Prostate gland (tissue), 2 donors: Measurements from ENCODE around the gene TET2. TPM values are rescaled to one million over a fixed set of nuclear protein-coding genes. Genes with fewer than 3 reads are reported as not detected.

Experiments used
- DNase-seq: peaks from one replicate; pipeline ENCODE4 v3.0.0-alpha.2; 2019; ENCODE audit warnings: low spot score
- H3K27ac ChIP-seq, 2 donors: fragments of 200-600 bp; sonication (generic); 2 replicates each; pipeline ENCODE4 v1.5.1; 2017 to 2019
- H3K27me3 ChIP-seq: fragments of 200-600 bp; sonication (generic); replicated peaks from 2 replicates; pipeline ENCODE4 v1.5.1; 2019; ENCODE audit not compliant: insufficient read depth
- H3K36me3 ChIP-seq, 2 donors: fragments of 200-600 bp; sonication (generic); 1 replicate in 1 of 2; 2 replicates in 1 of 2; pipeline versions ENCODE4 v1.5.1 to v1.8.1; 2017 to 2019
- H3K4me1 ChIP-seq: fragments of 200-600 bp; sonication (generic); replicated peaks from 2 replicates; pipeline ENCODE4 v1.5.1; 2019
- H3K4me3 ChIP-seq, 2 donors: fragments of 200-600 bp; sonication (generic); 2 replicates each; pipeline ENCODE4 v1.5.1; 2017 to 2019
- H3K9me3 ChIP-seq: fragments of 200-600 bp; sonication (generic); 2 replicates; pipeline ENCODE4 v1.5.1; 2017
- POLR2A ChIP-seq: fragments of 450-650 bp; IDR thresholded peaks from one replicate; pipeline ENCODE4 v1.6.1; 2016; ENCODE audit warnings: antibody characterized with exemption, mild to moderate bottlenecking
- POLR2AphosphoS5 ChIP-seq: sonication (generic); formaldehyde crosslinking; IDR thresholded peaks from one replicate; pipeline ENCODE4 v1.6.1; 2017; ENCODE audit warnings: antibody characterized with exemption
- WGBS: methylation state at CpG from one replicate; pipeline ENCODE4 v1.1.5; 2018; 5-methylcytosine and 5-hydroxymethylcytosine counted together
- intact Hi-C: fragments of 100-400 bp; cut with DNase I; formaldehyde crosslinking; loops from one replicate; pipeline ENCODE4 v1.14.2; 2022
- total RNA-seq, 2 donors: library from RNA; depleted of rRNA; stranded (reverse); fragments of >200 nt; gene quantifications; one replicate each; pipeline ENCODE4 v1.1.0, GENCODE V29; 2016
- TF ChIP-seq, protein P1 (sequence below), 4 experiments: fragments of 200-600 bp in 2 of 4; fragments of 450-650 bp in 2 of 4; sonication (generic) in 2 of 4; IDR thresholded peaks; 1 replicate in 3 of 4; 2 replicates in 1 of 4; pipeline ENCODE4 v1.5.1; 2016 to 2019; ENCODE audit warnings: antibody characterized with exemption in 4 of 4, mild to moderate bottlenecking in 2 of 4, moderate library complexity in 2 of 4

Gene TET2
- 10 to 100 TPM; 19.8 to 20.6 TPM for total RNA-seq

DNA sequence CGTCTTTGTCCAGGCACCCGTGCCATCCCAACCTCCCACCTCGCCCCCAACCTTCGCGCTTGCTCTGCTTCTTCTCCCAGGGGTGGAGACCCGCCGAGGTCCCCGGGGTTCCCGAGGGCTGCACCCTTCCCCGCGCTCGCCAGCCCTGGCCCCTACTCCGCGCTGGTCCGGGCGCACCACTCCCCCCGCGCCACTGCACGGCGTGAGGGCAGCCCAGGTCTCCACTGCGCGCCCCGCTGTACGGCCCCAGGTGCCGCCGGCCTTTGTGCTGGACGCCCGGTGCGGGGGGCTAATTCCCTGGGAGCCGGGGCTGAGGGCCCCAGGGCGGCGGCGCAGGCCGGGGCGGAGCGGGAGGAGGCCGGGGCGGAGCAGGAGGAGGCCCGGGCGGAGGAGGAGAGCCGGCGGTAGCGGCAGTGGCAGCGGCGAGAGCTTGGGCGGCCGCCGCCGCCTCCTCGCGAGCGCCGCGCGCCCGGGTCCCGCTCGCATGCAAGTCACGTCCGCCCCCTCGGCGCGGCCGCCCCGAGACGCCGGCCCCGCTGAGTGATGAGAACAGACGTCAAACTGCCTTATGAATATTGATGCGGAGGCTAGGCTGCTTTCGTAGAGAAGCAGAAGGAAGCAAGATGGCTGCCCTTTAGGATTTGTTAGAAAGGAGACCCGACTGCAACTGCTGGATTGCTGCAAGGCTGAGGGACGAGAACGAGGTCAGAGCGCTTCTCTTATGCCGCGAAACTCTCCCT is at the start of gene TET2:
Gene TET2 (plus strand): TSS at position 601 of the 740 bp plus-strand sequence. CDS start 87,067 bp downstream, outside the sequence.
- under 1% methylated on average over 68 of the region's 77 CpGs for WGBS
- Histone ChIP-seq H3K27ac (peak within 1 kb of the TSS; percentile 85 to 88), H3K27me3 (no peaks in the 10 kb centered on the region), H3K4me3 (peak within 1 kb of the TSS; percentile 76 to 82), H3K9me3 (no peaks in the 10 kb centered on the region), H3K4me1 (no peaks in the 10 kb centered on the region), H3K36me3 (no peaks in the 10 kb centered on the region)
- TF ChIP-seq POLR2AphosphoS5 (peak; percentile 54), POLR2A (peak; percentile 88)
- TF ChIP-seq, protein P1, sequence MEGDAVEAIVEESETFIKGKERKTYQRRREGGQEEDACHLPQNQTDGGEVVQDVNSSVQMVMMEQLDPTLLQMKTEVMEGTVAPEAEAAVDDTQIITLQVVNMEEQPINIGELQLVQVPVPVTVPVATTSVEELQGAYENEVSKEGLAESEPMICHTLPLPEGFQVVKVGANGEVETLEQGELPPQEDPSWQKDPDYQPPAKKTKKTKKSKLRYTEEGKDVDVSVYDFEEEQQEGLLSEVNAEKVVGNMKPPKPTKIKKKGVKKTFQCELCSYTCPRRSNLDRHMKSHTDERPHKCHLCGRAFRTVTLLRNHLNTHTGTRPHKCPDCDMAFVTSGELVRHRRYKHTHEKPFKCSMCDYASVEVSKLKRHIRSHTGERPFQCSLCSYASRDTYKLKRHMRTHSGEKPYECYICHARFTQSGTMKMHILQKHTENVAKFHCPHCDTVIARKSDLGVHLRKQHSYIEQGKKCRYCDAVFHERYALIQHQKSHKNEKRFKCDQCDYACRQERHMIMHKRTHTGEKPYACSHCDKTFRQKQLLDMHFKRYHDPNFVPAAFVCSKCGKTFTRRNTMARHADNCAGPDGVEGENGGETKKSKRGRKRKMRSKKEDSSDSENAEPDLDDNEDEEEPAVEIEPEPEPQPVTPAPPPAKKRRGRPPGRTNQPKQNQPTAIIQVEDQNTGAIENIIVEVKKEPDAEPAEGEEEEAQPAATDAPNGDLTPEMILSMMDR (IDR thresholded peaks at IDR 0.05), result no peak
- peak; percentile 79 for DNase-seq
- intact Hi-C loops, result loop anchor here (5.0 to 10.0 kb wide), 2 partner anchors 46 to 558 kb away; partner anchors contain the start of genes GSTCD and INTS12

DNA sequence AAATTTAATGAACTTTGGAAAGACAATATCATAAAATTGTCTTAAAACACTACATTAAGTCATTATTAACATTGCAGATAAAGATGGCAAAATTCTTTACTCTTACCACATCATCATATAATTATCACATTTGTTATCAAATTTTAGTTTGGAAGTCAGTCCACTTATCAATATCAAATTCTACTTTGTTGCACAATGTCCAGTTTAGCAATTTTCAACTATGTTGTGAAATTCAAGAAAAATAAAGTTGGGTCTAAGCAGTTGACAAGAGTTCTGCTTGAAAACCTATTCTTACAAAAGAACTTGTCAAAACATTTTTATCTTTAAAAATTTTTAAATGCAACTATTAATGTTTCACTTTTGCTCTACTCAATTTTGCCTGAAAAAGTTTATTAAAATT is 44.7 kb upstream of the TET2 start:
- no peaks in the 10 kb centered on the region for H3K4me1 ChIP-seq
- H3K4me3 ChIP-seq, result no peak overlapping the region
- intact Hi-C loops, result no loop called here
- H3K27ac ChIP-seq, result no peak overlapping the region
- H3K27me3 ChIP-seq, result no peaks in the 10 kb centered on the region
- DNase-seq, result no peak
- H3K9me3 ChIP-seq, result no peaks in the 10 kb centered on the region
- H3K36me3 ChIP-seq, result no peaks in the 10 kb centered on the region
- no peak for TF ChIP-seq POLR2A
- TF ChIP-seq POLR2AphosphoS5, result no peak
- TF ChIP-seq, protein P1 (IDR thresholded peaks at IDR 0.05), result no peak

DNA sequence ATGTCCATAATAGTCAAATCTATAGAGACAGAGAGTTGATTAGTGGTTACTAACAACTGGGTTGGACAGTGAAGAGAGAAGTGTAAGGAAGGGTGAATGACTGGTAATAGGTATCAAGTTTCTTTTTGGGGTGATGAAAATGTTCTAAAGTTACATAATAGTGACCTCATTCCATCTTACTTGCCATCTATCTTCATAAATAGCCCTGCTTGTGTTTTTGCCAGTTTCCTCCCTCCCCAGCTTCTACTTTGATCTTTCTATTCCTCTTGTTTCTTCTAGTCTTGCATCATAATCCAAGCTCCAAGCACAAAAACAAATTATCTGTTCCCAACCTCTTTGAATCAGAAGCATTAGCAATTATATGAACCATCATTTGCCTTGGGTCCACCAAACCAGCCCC is 40.2 kb upstream of the TET2 start:
- H3K9me3 ChIP-seq, result no peaks in the 10 kb centered on the region
- TF ChIP-seq, protein P1 (IDR thresholded peaks at IDR 0.05), result no peak
- no peak for TF ChIP-seq POLR2A
- TF ChIP-seq POLR2AphosphoS5, result no peak
- no peaks in the 10 kb centered on the region for H3K4me1 ChIP-seq
- no peaks in the 10 kb centered on the region for H3K27me3 ChIP-seq
- no peak for DNase-seq
- H3K4me3 ChIP-seq, result no peak overlapping the region
- no peaks in the 10 kb centered on the region for H3K36me3 ChIP-seq
- no peak overlapping the region for H3K27ac ChIP-seq
- intact Hi-C loops, result no loop called here

DNA sequence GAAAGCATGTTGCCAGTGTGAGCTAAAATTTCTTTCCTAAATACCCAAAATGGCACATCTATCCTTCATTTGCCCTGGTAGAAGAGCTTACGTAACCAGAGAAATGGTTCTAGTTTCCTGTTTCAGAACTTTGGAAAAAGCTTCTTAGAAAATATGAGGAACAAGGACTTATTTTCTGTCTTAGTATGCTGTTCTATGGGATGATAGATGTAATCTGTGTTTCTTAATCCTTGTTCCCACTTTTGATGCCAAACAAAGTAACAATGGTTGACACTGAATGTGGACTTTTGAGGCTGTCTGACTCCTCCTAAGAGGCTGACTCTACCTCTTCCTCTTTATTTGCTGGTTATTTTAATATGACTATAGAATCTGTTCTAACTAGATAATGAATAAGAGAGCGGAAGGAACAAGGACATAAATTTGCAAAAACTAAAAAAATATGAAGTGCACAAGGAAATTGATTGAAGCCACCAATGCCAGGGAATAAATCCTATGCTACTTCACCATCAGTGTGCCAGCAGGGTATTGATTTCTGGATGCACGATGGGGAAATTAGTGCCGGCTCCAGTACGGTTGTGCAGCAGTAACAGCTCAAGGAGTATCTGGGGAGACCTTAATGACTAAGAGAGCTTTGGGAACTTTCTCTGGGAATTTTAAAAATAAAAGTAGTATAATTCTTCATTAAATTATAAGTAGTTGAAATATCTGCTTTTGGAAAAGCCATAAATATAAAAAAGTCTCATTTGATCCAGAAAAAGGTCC is 39.4 kb upstream of the TET2 start:
- Histone ChIP-seq H3K4me3 (no peak overlapping the region), H3K36me3 (no peaks in the 10 kb centered on the region), H3K9me3 (no peaks in the 10 kb centered on the region), H3K4me1 (no peaks in the 10 kb centered on the region), H3K27ac (no peak overlapping the region), H3K27me3 (no peaks in the 10 kb centered on the region)
- intact Hi-C loops, result no loop called here
- no peak for DNase-seq
- TF ChIP-seq, protein P1 (IDR thresholded peaks at IDR 0.05), result no peak
- no peak for TF ChIP-seq POLR2A
- no peak for TF ChIP-seq POLR2AphosphoS5
- 85% methylated on average over 5 of the region's 5 CpGs for WGBS
